Fibroblast of lung (primary cell): ENCODE data around the gene CTSE. TPM values are rescaled to one million over a fixed set of nuclear protein-coding genes. Genes with fewer than 3 reads are reported as not detected.
A peak's percentile ranks its signal among the peaks of the same experiment; 100 is the strongest.

Experiments
- DNase-seq, 2 donors: peaks; one replicate each; pipeline versions ENCODE4 v3.0.0 to v3.0.0-alpha.2; 2010; ENCODE audit warnings: low read depth in 2 of 2
- H2AFZ ChIP-seq: 2 replicates; pipeline ENCODE4 v1.5.1; 2012; ENCODE audit warnings: low read length, control low read depth, inconsistent platforms
- H3K27ac ChIP-seq: 2 replicates; pipeline ENCODE4 v1.5.1; 2011; ENCODE audit warnings: low read length, control low read depth; ENCODE audit not compliant: insufficient read depth
- H3K27me3 ChIP-seq: 2 replicates; pipeline ENCODE4 v1.5.1; 2011; ENCODE audit warnings: mild to moderate bottlenecking, low read length; ENCODE audit not compliant: control insufficient read depth, insufficient read depth
- H3K36me3 ChIP-seq: 2 replicates; pipeline ENCODE4 v1.5.1; 2011; ENCODE audit warnings: low read length; ENCODE audit not compliant: control insufficient read depth, insufficient read depth
- H3K4me1 ChIP-seq: 2 replicates; pipeline ENCODE4 v1.5.1; 2011; ENCODE audit warnings: low read length; ENCODE audit not compliant: control insufficient read depth, insufficient read depth; ENCODE audit errors: extremely low read depth
- H3K4me2 ChIP-seq: 2 replicates; pipeline ENCODE4 v1.5.1; 2011; ENCODE audit warnings: low read length, control low read depth; ENCODE audit not compliant: insufficient read depth; ENCODE audit errors: extremely low read depth
- H3K4me3 ChIP-seq, 4 experiments: fragments of 200-600 bp in 1 of 4; sonication (generic) in 1 of 4; replicated peaks in 1 of 4; 2 replicates each; pipeline ENCODE4 v1.5.1; 2011 to 2016; ENCODE audit warnings: low read length in 4 of 4, low read depth in 3 of 4, mild to moderate bottlenecking in 3 of 4, control low read depth in 2 of 4, inconsistent platforms in 1 of 4, mixed read lengths in 1 of 4; ENCODE audit not compliant: insufficient read depth in 1 of 4; ENCODE audit errors: control extremely low read depth in 1 of 4
- H3K79me2 ChIP-seq: 2 replicates; pipeline ENCODE4 v1.5.1; 2012; ENCODE audit warnings: mild to moderate bottlenecking, low read length, inconsistent platforms; ENCODE audit not compliant: control insufficient read depth, insufficient read depth
- H3K9ac ChIP-seq: 2 replicates; pipeline ENCODE4 v1.5.1; 2011; ENCODE audit warnings: mild to moderate bottlenecking, low read length, control low read depth; ENCODE audit not compliant: insufficient read depth
- H3K9me3 ChIP-seq: 2 replicates; pipeline ENCODE4 v1.5.1; 2012; ENCODE audit warnings: low read depth, low read length; ENCODE audit not compliant: control insufficient read depth, insufficient read depth
- H4K20me1 ChIP-seq: 2 replicates; pipeline ENCODE4 v1.5.1; 2011; ENCODE audit warnings: low read length; ENCODE audit not compliant: control insufficient read depth, insufficient read depth; ENCODE audit errors: extremely low read depth
- CTCF ChIP-seq, 2 donors: IDR thresholded peaks in 1 of 2; conservative IDR thresholded peaks in 1 of 2; 1 replicate in 1 of 2; 2 replicates in 1 of 2; pipeline ENCODE4 v1.5.1; 2011 to 2012; ENCODE audit warnings: low read length in 2 of 2, control low read depth in 1 of 2, inconsistent platforms in 1 of 2, low read depth in 1 of 2, mild to moderate bottlenecking in 1 of 2
- EZH2 ChIP-seq: IDR thresholded peaks from 2 replicates; pipeline ENCODE4 v1.5.1; 2012; ENCODE audit warnings: low read length, control low read depth, mild to moderate bottlenecking; ENCODE audit errors: missing control alignments
- polyA plus RNA-seq, 2 donors: library from polyadenylated mRNA; depleted of rRNA in 1 of 2; stranded (reverse) in 1 of 2; unstranded in 1 of 2; fragments of >200 nt; gene quantifications; 2 replicates each; pipeline ENCODE4 v1.2.1, GENCODE V29; 2011 to 2012; ENCODE audit warnings: missing spikeins in 1 of 2
- total RNA-seq: library from RNA; depleted of rRNA; stranded (reverse); fragments of >200 nt; gene quantifications from 2 replicates; pipeline ENCODE4 v1.2.1, GENCODE V29; 2014

The CTSE gene
- total and polyA plus RNA-seq, 2 donors (not counting 1 experiment from before 2014, with no cell fraction given), result not detected

GRCh38 chr1:206036663-206037455, 13.2 kb upstream of the CTSE start:
- no peaks in the 10 kb centered on the region for H3K9me3 ChIP-seq
- no peak for DNase-seq

GRCh38 chr1:206035027-206035426, 11.3 kb upstream of the CTSE start:
- Histone ChIP-seq H3K27me3 (peaks cover 19% of the 10 kb centered on the region), H3K4me3 (no peak overlapping the region), H3K4me2 (no peak overlapping the region), H3K9me3 (no peaks in the 10 kb centered on the region), H3K9ac (no peak overlapping the region), H3K27ac (no peak overlapping the region), H3K36me3 (no peaks in the 10 kb centered on the region), H4K20me1 (no peaks in the 10 kb centered on the region), H3K79me2 (no peaks in the 10 kb centered on the region), H3K4me1 (no peaks in the 10 kb centered on the region), H2AFZ (no peak overlapping the region)
- no peak for DNase-seq
- TF ChIP-seq CTCF (conservative IDR thresholded peaks at IDR 0.05 in 1 of 2, IDR thresholded peaks at IDR 0.05 in 1 of 2; ENCODE audit: low read depth in 1 of 2, low read length in 2 of 2) (no peak), EZH2 (no peak)

More at GRCh38 chr1:206036663-206037455, 13.2 kb upstream of the CTSE start:
- H3K36me3 ChIP-seq, result no peaks in the 10 kb centered on the region
- H4K20me1 ChIP-seq, result no peaks in the 10 kb centered on the region
- H3K27me3 ChIP-seq, result peaks cover 19% of the 10 kb centered on the region
- no peak overlapping the region for H3K9ac ChIP-seq
- no peak overlapping the region for H2AFZ ChIP-seq
- no peak overlapping the region for H3K4me3 ChIP-seq
- no peak for TF ChIP-seq CTCF (conservative IDR thresholded peaks at IDR 0.05 in 1 of 2, IDR thresholded peaks at IDR 0.05 in 1 of 2; ENCODE audit: low read depth in 1 of 2, low read length in 2 of 2)
- no peak for TF ChIP-seq EZH2
- H3K4me1 ChIP-seq, result no peaks in the 10 kb centered on the region
- no peak overlapping the region for H3K27ac ChIP-seq
- H3K79me2 ChIP-seq, result no peaks in the 10 kb centered on the region
- H3K4me2 ChIP-seq, result no peak overlapping the region

GRCh38 chr1:206032380-206033140, 8.9 kb upstream of the CTSE start:
- H3K27me3 ChIP-seq, result peaks cover 22% of the 10 kb centered on the region
- H3K36me3 ChIP-seq, result no peaks in the 10 kb centered on the region
- H3K9ac ChIP-seq, result no peak overlapping the region
- no peak for TF ChIP-seq EZH2
- TF ChIP-seq CTCF (conservative IDR thresholded peaks at IDR 0.05 in 1 of 2, IDR thresholded peaks at IDR 0.05 in 1 of 2; ENCODE audit: low read depth in 1 of 2, low read length in 2 of 2), result no peak
- no peaks in the 10 kb centered on the region for H3K79me2 ChIP-seq
- H3K4me3 ChIP-seq, result no peak overlapping the region
- DNase-seq, result peak in 1 of 2 donors; percentile 6
- no peak overlapping the region for H3K4me2 ChIP-seq
- H2AFZ ChIP-seq, result no peak overlapping the region
- H3K9me3 ChIP-seq, result no peaks in the 10 kb centered on the region
- no peak overlapping the region for H3K27ac ChIP-seq
- H3K4me1 ChIP-seq, result no peaks in the 10 kb centered on the region
- no peaks in the 10 kb centered on the region for H4K20me1 ChIP-seq
